GM23338 (cell line): ENCODE results near the gene CSF2. TPM values are rescaled to one million over a fixed set of nuclear protein-coding genes. Genes with fewer than 3 reads are reported as not detected.

Experiments
- ATAC-seq: fragments of 200-7000 bp; cut with Tn5 transposase; 3 replicates; pipeline ENCODE4 v1.9.1; 2020
- DNase-seq: peaks from one replicate; pipeline ENCODE4 v3.0.0-alpha.2; 2015; ENCODE audit warnings: low spot score
- H2AFZ ChIP-seq: fragments of 200-600 bp; sonication (generic); 2 replicates; pipeline ENCODE4 v1.8.0; 2016; ENCODE audit warnings: antibody characterized with exemption, mild to moderate bottlenecking, moderate library complexity
- H3F3A ChIP-seq: fragments of 200-600 bp; sonication (generic); replicated peaks from 2 replicates; pipeline ENCODE4 v1.8.0; 2017; ENCODE audit warnings: antibody characterized with exemption, mixed run types, low read depth
- H3K27ac ChIP-seq: fragments of 200-600 bp; sonication (generic); 2 replicates; pipeline ENCODE4 v1.6.1; 2016; ENCODE audit warnings: low read depth
- H3K27me3 ChIP-seq: fragments of 200-600 bp; sonication (generic); 2 replicates; pipeline ENCODE4 v1.8.0; 2016; ENCODE audit warnings: mild to moderate bottlenecking, mixed run types, moderate library complexity; ENCODE audit not compliant: insufficient read depth
- H3K36me3 ChIP-seq: fragments of 200-600 bp; sonication (generic); 2 replicates; pipeline ENCODE4 v1.8.0; 2016; ENCODE audit warnings: mild to moderate bottlenecking; ENCODE audit not compliant: insufficient read depth
- H3K4me1 ChIP-seq: fragments of 200-600 bp; sonication (generic); 2 replicates; pipeline ENCODE4 v1.8.0; 2016; ENCODE audit warnings: mild to moderate bottlenecking, moderate library complexity; ENCODE audit not compliant: insufficient read depth
- H3K4me2 ChIP-seq: fragments of 200-600 bp; sonication (generic); 2 replicates; pipeline ENCODE4 v1.7.1; 2017; ENCODE audit warnings: mixed run types
- H3K4me3 ChIP-seq: fragments of 200-600 bp; sonication (generic); 2 replicates; pipeline ENCODE4 v1.6.1; 2016; ENCODE audit warnings: mixed run types
- H3K79me2 ChIP-seq: fragments of 200-600 bp; sonication (generic); replicated peaks from 2 replicates; pipeline ENCODE4 v1.8.0; 2017; ENCODE audit warnings: mild to moderate bottlenecking; ENCODE audit not compliant: insufficient read depth
- H3K9me2 ChIP-seq: fragments of 200-600 bp; sonication (generic); 2 replicates; pipeline ENCODE4 v1.8.0; 2017; ENCODE audit not compliant: insufficient read depth
- H4K20me1 ChIP-seq: fragments of 200-600 bp; sonication (generic); replicated peaks from 2 replicates; pipeline ENCODE4 v1.8.0; 2017; ENCODE audit warnings: mild to moderate bottlenecking; ENCODE audit not compliant: insufficient read depth
- H3K27ac Mint-ChIP-seq: 2 replicates; pipeline ENCODE4 v1.8.0; 2020; ENCODE audit warnings: inconsistent platforms, mild to moderate bottlenecking, moderate library complexity, mixed read lengths
- H3K27me3 Mint-ChIP-seq: 3 replicates; pipeline ENCODE4 v1.8.0; 2022; ENCODE audit warnings: low read depth, mild to moderate bottlenecking, moderate library complexity, mixed read lengths, inconsistent platforms; ENCODE audit not compliant: insufficient read depth, poor library complexity
- H3K36me3 Mint-ChIP-seq: 3 replicates; pipeline ENCODE4 v1.8.0; 2021; ENCODE audit warnings: low read depth, mild to moderate bottlenecking, inconsistent platforms, moderate library complexity, mixed read lengths
- H3K4me1 Mint-ChIP-seq: 3 replicates; pipeline ENCODE4 v1.8.0; 2020; ENCODE audit warnings: mild to moderate bottlenecking, inconsistent platforms, mixed read lengths
- H3K4me3 Mint-ChIP-seq: 3 replicates; pipeline ENCODE4 v1.8.0; 2021; ENCODE audit warnings: moderate library complexity, mild to moderate bottlenecking, inconsistent platforms, mixed read lengths
- H3K9me3 Mint-ChIP-seq: 3 replicates; pipeline ENCODE4 v1.8.0; 2020; ENCODE audit warnings: moderate library complexity, mild to moderate bottlenecking, inconsistent platforms, mixed read lengths
- CREB1 ChIP-seq: fragments of 250-450 bp; sonication (Bioruptor Pico); IDR thresholded peaks from 2 replicates; pipeline ENCODE4 v1.5.0; 2020; ENCODE audit warnings: low read depth, mild to moderate bottlenecking, moderate library complexity
- CTCF ChIP-seq, 2 experiments: fragments of 200-600 bp in 1 of 2; sonication (generic) in 1 of 2; conservative IDR thresholded peaks; 2 replicates each; pipeline versions ENCODE4 v1.5.1 to v1.6.1; 2016 to 2017; ENCODE audit warnings: antibody characterized with exemption in 2 of 2, low read depth in 2 of 2, mild to moderate bottlenecking in 2 of 2, moderate library complexity in 1 of 2
- ETS1 ChIP-seq: IDR thresholded peaks from 2 replicates; pipeline ENCODE4 v1.6.1; 2016; ENCODE audit warnings: antibody characterized with exemption
- EZH2 ChIP-seq: fragments of 200-600 bp; sonication (generic); IDR thresholded peaks from one replicate; pipeline ENCODE4 v1.8.0; 2017; ENCODE audit warnings: antibody characterized with exemption, mild to moderate bottlenecking, low read depth; ENCODE audit not compliant: unreplicated experiment
- EZH2phosphoT487 ChIP-seq: fragments of 200-600 bp; sonication (generic); IDR thresholded peaks from one replicate; pipeline ENCODE4 v1.8.1; 2018; ENCODE audit warnings: antibody characterized with exemption; ENCODE audit not compliant: unreplicated experiment
- JUNB ChIP-seq: IDR thresholded peaks from one replicate; pipeline ENCODE4 v1.6.1; 2016; ENCODE audit warnings: antibody characterized with exemption; ENCODE audit not compliant: unreplicated experiment
- NANOG ChIP-seq: IDR thresholded peaks from 2 replicates; pipeline ENCODE4 v1.6.1; 2016; ENCODE audit warnings: antibody characterized with exemption, borderline replicate concordance
- POLR2AphosphoS5 ChIP-seq: IDR thresholded peaks from 2 replicates; pipeline ENCODE4 v1.6.1; 2016; ENCODE audit warnings: antibody characterized with exemption, low read depth
- REST ChIP-seq: IDR thresholded peaks from one replicate; pipeline ENCODE4 v1.6.1; 2018; ENCODE audit warnings: antibody characterized with exemption; ENCODE audit not compliant: unreplicated experiment
- STAT1 ChIP-seq: IDR thresholded peaks from one replicate; pipeline ENCODE4 v1.6.1; 2016; ENCODE audit warnings: antibody characterized with exemption; ENCODE audit not compliant: unreplicated experiment
- ZNF114 ChIP-seq: fragments of 250-450 bp; sonication (Bioruptor Pico); IDR thresholded peaks from 2 replicates; pipeline ENCODE4 v1.5.0; 2020; ENCODE audit warnings: mild to moderate bottlenecking, moderate library complexity
- ZNF331 ChIP-seq: fragments of 250-450 bp; sonication (Bioruptor Pico); IDR thresholded peaks from 2 replicates; pipeline ENCODE4 v1.5.0; 2020; ENCODE audit warnings: low read depth, mild to moderate bottlenecking, moderate library complexity
- ZNF462 ChIP-seq: fragments of 250-450 bp; sonication (Bioruptor Pico); IDR thresholded peaks from 2 replicates; pipeline ENCODE4 v1.5.0; 2020; ENCODE audit warnings: mild to moderate bottlenecking, moderate library complexity
- polyA plus RNA-seq: library from polyadenylated mRNA; unstranded; fragments of >200 nt; fragmentation: Nextera tagmentation; extraction: Ambion mirVana; gene quantifications from 2 replicates; pipeline ENCODE4 v1.2.1, GENCODE V29; 2016
- total RNA-seq: library from RNA; depleted of rRNA; stranded (reverse); fragments of >200 nt; shearing (Covaris generic); gene quantifications from 2 replicates; pipeline ENCODE4 v1.2.3, GENCODE V29; 2014

Gene CSF2
- total and polyA plus RNA-seq, 2 experiments from 2014 or later: not detected

- no peak overlapping the region for H3K27ac ChIP-seq
- no peaks in the 10 kb centered on the region for H4K20me1 ChIP-seq
- TF ChIP-seq NANOG: no peak
- TF ChIP-seq ZNF114 (CRISPR knock-in tag): no peak
- TF ChIP-seq STAT1: no peak
- no peak for TF ChIP-seq JUNB
- no peak for TF ChIP-seq CTCF (conservative IDR thresholded peaks at IDR 0.05; ENCODE audit: low read depth in 2 of 2)
- TF ChIP-seq REST: no peak
- TF ChIP-seq POLR2AphosphoS5: no peak
- no peak for TF ChIP-seq EZH2
- no peak for TF ChIP-seq EZH2phosphoT487
- no peak for TF ChIP-seq ZNF462
- no peak for TF ChIP-seq ZNF331 (CRISPR knock-in tag)
- no peak for TF ChIP-seq CREB1
- no peak for TF ChIP-seq ETS1
- no peaks in the 10 kb centered on the region for H3K36me3 ChIP-seq
- H3K4me1 ChIP-seq: no peaks in the 10 kb centered on the region
- H2AFZ ChIP-seq: no peak overlapping the region
- H3K4me3 Mint-ChIP-seq: no peak overlapping the region
- H3K4me2 ChIP-seq: no peak overlapping the region
- H3K27ac Mint-ChIP-seq: no peak overlapping the region
- peaks cover 2% of the 10 kb centered on the region; the same call in 1 of the 3 replicates for H3K9me3 Mint-ChIP-seq
- no peak for ATAC-seq
- peaks cover 9% of the 10 kb centered on the region for H3K27me3 Mint-ChIP-seq
- no peaks in the 10 kb centered on the region for H3K9me2 ChIP-seq
- H3K36me3 Mint-ChIP-seq: no peaks in the 10 kb centered on the region
- H3K4me3 ChIP-seq: no peak overlapping the region
- H3K27me3 ChIP-seq: no peaks in the 10 kb centered on the region
- no peaks in the 10 kb centered on the region for H3F3A ChIP-seq
- DNase-seq: no peak
- H3K4me1 Mint-ChIP-seq: no peaks in the 10 kb centered on the region; the same call in 2 of the 3 replicates
- no peaks in the 10 kb centered on the region for H3K79me2 ChIP-seq
Observed at GRCh38 chr5:132079619-132080018, 6.0 kb downstream of the CSF2 start.
